ENCODE results near the gene MRPL36.

DNA sequence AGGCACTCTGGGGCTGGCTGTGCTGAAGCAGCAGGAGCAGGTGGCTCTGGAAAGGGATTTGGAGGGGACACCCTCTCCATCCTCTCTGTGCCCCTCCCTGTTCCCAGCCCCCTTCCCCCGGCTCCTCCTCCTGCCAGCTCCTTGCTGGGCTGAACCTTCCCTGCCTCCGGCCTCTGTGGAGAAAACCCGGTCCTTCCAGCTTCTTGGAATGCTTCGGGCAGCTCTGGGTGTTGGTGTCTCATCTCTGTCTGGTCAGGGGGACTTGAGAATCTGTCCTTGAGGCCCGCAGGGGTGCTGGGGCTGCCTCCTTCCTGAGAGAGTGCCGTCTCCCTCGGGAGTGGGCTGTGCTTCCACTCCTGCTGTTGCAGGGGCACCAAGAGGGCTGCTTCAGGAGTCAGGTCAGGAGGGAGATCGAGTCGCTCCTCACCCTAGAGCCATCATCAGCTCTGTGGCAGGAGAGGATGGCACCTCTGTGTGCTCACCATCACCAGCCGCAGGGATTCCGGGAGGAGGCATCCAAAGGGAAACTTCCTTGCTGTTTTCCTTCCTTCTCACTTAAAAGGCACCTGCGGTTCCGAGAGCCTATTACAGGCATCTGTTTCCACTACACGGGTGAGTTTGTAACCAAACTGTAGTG lies 32.2 kb upstream of the MRPL36 start:
- TF ChIP-seq, protein P1, sequence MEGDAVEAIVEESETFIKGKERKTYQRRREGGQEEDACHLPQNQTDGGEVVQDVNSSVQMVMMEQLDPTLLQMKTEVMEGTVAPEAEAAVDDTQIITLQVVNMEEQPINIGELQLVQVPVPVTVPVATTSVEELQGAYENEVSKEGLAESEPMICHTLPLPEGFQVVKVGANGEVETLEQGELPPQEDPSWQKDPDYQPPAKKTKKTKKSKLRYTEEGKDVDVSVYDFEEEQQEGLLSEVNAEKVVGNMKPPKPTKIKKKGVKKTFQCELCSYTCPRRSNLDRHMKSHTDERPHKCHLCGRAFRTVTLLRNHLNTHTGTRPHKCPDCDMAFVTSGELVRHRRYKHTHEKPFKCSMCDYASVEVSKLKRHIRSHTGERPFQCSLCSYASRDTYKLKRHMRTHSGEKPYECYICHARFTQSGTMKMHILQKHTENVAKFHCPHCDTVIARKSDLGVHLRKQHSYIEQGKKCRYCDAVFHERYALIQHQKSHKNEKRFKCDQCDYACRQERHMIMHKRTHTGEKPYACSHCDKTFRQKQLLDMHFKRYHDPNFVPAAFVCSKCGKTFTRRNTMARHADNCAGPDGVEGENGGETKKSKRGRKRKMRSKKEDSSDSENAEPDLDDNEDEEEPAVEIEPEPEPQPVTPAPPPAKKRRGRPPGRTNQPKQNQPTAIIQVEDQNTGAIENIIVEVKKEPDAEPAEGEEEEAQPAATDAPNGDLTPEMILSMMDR (conservative IDR thresholded peaks at IDR 0.05 in 1 of 2, IDR thresholded peaks at IDR 0.05 in 1 of 2; ENCODE audit: extremely low read depth in 1 of 2, insufficient read depth in 1 of 2, low read depth in 1 of 2, low read length in 2 of 2) = no peak
- no peak for TF ChIP-seq EZH2 (IDR thresholded peaks at IDR 0.05; ENCODE audit: borderline replicate concordance, low read length)
